Stromal cell of bone marrow (primary cell): ENCODE data around the gene EFNA5.
A peak's percentile ranks its signal among the peaks of the same experiment; 100 is the strongest.

Experiments used
- DNase-seq: peaks from one replicate; pipeline ENCODE4 v3.0.0-alpha.2; 2012; ENCODE audit warnings: low read depth

Gene EFNA5

GRCh38 chr5:107672211-107673038 is 1.7 kb upstream of the EFNA5 start:
- DNase-seq, result peak; percentile 93

GRCh38 chr5:107671742-107672210 is 1.0 kb upstream of the EFNA5 start:
- peak; percentile 44 for DNase-seq

DNA sequence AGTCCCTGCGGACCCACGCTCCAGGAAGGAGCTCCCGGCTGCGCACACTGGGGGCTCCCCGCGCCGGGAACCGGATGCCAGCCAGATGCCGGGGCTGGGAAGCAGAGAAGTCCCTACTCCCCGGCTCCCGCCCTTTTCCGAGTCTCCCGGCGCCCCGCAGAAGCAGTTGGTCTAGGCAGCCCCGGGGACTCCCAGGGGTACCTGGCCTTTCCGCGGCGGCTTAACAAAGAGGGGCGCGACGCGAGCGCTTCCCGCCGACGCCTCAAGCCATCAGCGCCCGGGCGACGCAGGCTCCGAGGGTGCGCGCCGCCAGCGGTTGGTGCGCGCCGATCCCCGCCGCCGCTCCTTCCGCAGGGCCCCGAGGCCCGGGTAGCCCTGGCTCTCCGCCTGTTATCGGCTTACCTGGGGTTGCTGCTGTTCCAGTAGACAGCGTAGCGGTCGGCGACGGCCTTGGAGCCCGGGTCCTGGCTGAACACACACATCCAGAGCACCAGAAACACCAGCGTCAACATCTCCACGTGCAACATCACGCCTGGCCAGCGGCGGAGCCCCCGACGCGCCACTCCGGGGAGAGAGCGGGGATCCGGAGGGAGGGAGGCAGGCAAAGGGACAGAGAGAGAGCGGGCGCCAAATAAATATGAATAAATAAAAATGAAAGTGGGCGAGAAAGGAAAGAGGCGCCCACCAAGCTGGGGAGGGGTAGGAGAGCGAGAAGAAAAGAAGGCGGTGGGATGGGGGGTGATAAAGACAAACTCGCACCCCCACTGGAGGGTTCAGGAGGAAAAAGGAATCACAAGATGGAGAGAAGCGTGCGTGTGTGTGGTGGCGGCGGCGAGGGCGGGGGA is 428 bp downstream of the EFNA5 start:
- DNase-seq, result no peak

GRCh38 chr5:107669096-107670031 is 1.4 kb downstream of the EFNA5 start:
- no peak for DNase-seq

GRCh38 chr5:107668154-107669095 is 2.3 kb downstream of the EFNA5 start:
- no peak for DNase-seq

DNA sequence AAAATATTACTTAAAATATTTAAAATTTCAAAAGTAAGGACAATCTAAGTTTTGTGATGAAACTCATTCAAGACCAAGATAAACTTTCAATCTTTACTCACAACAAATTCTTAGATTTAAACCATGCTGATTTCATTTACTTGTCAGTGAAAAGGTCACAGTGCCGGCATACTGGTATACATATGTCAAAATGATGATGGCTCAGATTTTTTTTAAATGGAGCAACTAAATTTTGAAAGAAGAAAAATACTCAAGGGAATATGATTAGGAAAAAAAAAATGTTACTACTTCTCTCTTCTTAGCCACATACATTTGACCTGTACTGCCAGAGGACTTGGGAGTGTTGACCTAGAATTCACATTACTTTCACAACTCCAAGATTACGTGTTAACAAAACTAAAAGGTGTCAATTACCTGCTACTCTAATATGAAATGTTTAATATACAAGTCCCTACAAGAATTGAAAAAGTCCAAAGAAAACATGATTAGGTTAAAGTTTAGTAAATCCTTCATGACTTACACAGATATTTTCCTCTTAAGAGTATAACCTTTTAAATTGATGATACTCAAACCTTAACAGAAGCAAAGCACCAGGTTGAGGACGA is 4.6 kb downstream of the EFNA5 start:
- no peak for DNase-seq

DNA sequence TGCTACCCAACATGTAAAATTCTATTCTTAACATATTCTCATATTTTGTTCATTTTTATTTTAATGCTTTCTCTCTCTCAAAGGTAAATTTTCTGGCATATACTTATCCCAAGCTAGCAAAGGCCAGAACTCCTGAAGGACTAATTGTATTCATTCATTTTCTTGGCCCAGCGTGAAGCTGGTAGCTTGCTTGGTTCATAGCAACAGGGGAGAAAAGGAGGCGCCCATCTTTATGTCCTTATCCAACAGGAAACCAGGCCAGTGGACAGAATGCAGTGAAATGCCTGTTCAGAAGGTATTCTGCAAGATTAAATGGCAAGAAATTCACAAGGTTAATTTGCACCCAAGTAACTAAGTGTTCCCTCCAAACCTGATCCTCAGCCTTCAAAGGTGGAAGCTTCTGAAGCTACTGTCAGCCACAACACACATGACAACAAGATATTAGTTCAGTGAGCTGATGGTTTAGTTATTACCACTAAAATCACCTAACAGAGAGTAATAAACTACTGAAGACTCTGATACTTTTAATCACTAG is 5.6 kb downstream of the EFNA5 start:
- DNase-seq, result no peak

DNA sequence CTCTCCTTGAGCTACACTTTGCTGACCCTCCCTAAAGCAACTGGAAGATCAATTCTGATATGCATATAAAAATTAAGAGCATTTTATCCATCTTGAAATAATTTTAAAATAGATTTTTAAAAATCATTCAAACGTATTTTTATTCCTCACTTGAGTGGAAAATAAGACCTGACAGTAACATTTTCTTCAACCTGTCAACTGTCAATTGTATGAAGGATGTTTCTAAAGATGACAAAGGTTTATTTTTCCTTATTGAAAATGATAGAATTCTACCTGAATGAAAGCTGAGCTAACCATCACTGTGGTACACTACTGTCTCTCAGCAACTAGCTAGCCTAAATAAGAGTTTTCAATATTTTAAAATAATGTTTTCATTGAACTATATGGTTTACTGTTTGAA is 7.0 kb downstream of the EFNA5 start:
- DNase-seq, result no peak

- DNase-seq, result no peak
Measured at GRCh38 chr5:107661650-107662044, 9.1 kb downstream of the EFNA5 start.

GRCh38 chr5:107661038-107661649 is 9.6 kb downstream of the EFNA5 start:
- no peak for DNase-seq

GRCh38 chr5:107658528-107658927 is 12.2 kb downstream of the EFNA5 start:
- no peak for DNase-seq

GRCh38 chr5:107655831-107656230 is 14.9 kb downstream of the EFNA5 start:
- DNase-seq, result no peak

GRCh38 chr5:107654827-107655226 is 15.9 kb downstream of the EFNA5 start:
- no peak for DNase-seq

- no peak for DNase-seq
Measured at GRCh38 chr5:107653685-107654084, 17.1 kb downstream of the EFNA5 start.

GRCh38 chr5:107652839-107653607 is 17.7 kb downstream of the EFNA5 start:
- DNase-seq, result no peak

DNA sequence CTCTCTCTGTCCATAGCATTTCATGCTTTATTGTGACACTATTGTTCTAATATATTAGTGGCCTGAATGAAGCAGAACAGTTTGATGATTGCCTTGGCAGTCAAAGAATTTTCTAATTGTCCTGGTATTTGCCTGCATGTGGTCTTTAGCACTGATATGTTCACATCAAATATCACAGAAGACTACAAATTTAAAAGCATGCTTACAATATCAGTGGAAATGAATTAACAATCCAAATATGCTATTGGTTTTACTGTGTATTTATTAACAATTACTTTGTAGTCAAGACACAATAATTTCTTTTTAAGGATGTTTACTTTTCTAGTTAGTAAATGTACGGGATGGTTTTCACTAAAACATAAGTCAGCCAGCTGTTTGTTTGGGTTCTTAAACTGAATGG is 18.3 kb downstream of the EFNA5 start:
- DNase-seq, result no peak

GRCh38 chr5:107651325-107651724 is 19.4 kb downstream of the EFNA5 start:
- no peak for DNase-seq

GRCh38 chr5:107646418-107646817 is 24.3 kb downstream of the EFNA5 start:
- no peak for DNase-seq

- DNase-seq, result no peak
Measured at GRCh38 chr5:107640568-107640967, 30.2 kb downstream of the EFNA5 start.
